WTC11 (cell line): Measurements from ENCODE around the gene RNF181. TPM values are rescaled to one million over a fixed set of nuclear protein-coding genes. Genes with fewer than 3 reads are reported as not detected.

Experiments
- ATAC-seq: fragments of 200-7000 bp; cut with Tn5 transposase; 2 replicates; pipeline ENCODE4 v1.10.0; 2021; ENCODE audit warnings: mild to moderate bottlenecking, moderate library complexity
- CTCF ChIA-PET: fragments of 300-600 bp; sonication (Branson Sonifier 250); formaldehyde crosslinking; loops from one replicate; lab custom pipeline; 2021; ENCODE audit warnings: antibody characterized with exemption; lab: Charles Lee
- POLR2A ChIA-PET: fragments of 350-600 bp; sonication (Branson Sonifier 250); formaldehyde crosslinking; loops from one replicate; lab custom pipeline; 2021; ENCODE audit warnings: antibody characterized with exemption; lab: Charles Lee
- DNase-seq: peaks from one replicate; pipeline ENCODE4 v3.0.0; 2021; ENCODE audit warnings: low spot score
- H3K27ac Mint-ChIP-seq: 2 replicates; pipeline ENCODE4 v1.8.0; 2021; ENCODE audit warnings: mixed read lengths
- H3K27me3 Mint-ChIP-seq: 2 replicates; pipeline ENCODE4 v1.8.0; 2021; ENCODE audit warnings: low read depth, mild to moderate bottlenecking, moderate library complexity, mixed read lengths
- H3K36me3 Mint-ChIP-seq: 2 replicates; pipeline ENCODE4 v1.8.0; 2021; ENCODE audit warnings: mixed read lengths
- H3K4me1 Mint-ChIP-seq: 2 replicates; pipeline ENCODE4 v1.8.0; 2022; ENCODE audit warnings: mixed read lengths
- H3K4me3 Mint-ChIP-seq: 2 replicates; pipeline ENCODE4 v1.8.0; 2021; ENCODE audit warnings: mild to moderate bottlenecking, moderate library complexity, mixed read lengths
- H3K9me3 Mint-ChIP-seq: 2 replicates; pipeline ENCODE4 v1.8.0; 2021; ENCODE audit warnings: mixed read lengths
- AR ChIP-seq: fragments of 250-450 bp; sonication (Bioruptor Pico); IDR thresholded peaks from 2 replicates; pipeline ENCODE4 v1.9.0; 2021; ENCODE audit warnings: mild to moderate bottlenecking
- ESRRA ChIP-seq: sonication (generic); formaldehyde crosslinking; IDR thresholded peaks from 2 replicates; pipeline ENCODE4 v1.8.1; 2022; ENCODE audit warnings: mild to moderate bottlenecking, missing genetic modification reagents, borderline replicate concordance
- ETV6 ChIP-seq: sonication (generic); formaldehyde crosslinking; IDR thresholded peaks from 2 replicates; pipeline ENCODE4 v1.8.1; 2022; ENCODE audit warnings: mild to moderate bottlenecking, missing genetic modification reagents
- FOXK1 ChIP-seq: sonication (generic); formaldehyde crosslinking; IDR thresholded peaks from 2 replicates; pipeline ENCODE4 v1.8.0; 2022; ENCODE audit warnings: mild to moderate bottlenecking, moderate library complexity, missing genetic modification reagents
- FOXP1 ChIP-seq: sonication (generic); formaldehyde crosslinking; IDR thresholded peaks from 2 replicates; pipeline ENCODE4 v1.8.0; 2022; ENCODE audit warnings: missing genetic modification reagents, mild to moderate bottlenecking, moderate library complexity, borderline replicate concordance
- GTF2I ChIP-seq: fragments of 250-450 bp; sonication (Bioruptor Pico); conservative IDR thresholded peaks from 2 replicates; pipeline ENCODE4 v1.4.0; 2021; ENCODE audit warnings: mild to moderate bottlenecking
- HMGA2 ChIP-seq: fragments of 250-450 bp; sonication (Bioruptor Pico); IDR thresholded peaks from 2 replicates; pipeline ENCODE4 v1.4.0; 2021; ENCODE audit warnings: mild to moderate bottlenecking, moderate library complexity
- HMGXB4 ChIP-seq: sonication (generic); formaldehyde crosslinking; IDR thresholded peaks from 2 replicates; pipeline ENCODE4 v1.8.1; 2023; ENCODE audit warnings: mild to moderate bottlenecking, moderate library complexity, missing genetic modification reagents
- IRF1 ChIP-seq: sonication (generic); formaldehyde crosslinking; IDR thresholded peaks from 2 replicates; pipeline ENCODE4 v1.8.0; 2023; ENCODE audit warnings: missing genetic modification reagents
- JAZF1 ChIP-seq: fragments of 250-450 bp; sonication (Bioruptor Pico); IDR thresholded peaks from 2 replicates; pipeline ENCODE4 v1.9.0; 2021; ENCODE audit warnings: moderate library complexity, mild to moderate bottlenecking, inconsistent platforms
- MAX ChIP-seq: sonication (generic); formaldehyde crosslinking; IDR thresholded peaks from 2 replicates; pipeline ENCODE4 v1.8.0; 2022; ENCODE audit warnings: mild to moderate bottlenecking, missing genetic modification reagents
- MXD4 ChIP-seq: fragments of 250-450 bp; sonication (Bioruptor Pico); IDR thresholded peaks from 2 replicates; pipeline ENCODE4 v1.8.0; 2021; ENCODE audit warnings: mild to moderate bottlenecking, moderate library complexity, borderline replicate concordance
- NFE2L1 ChIP-seq: sonication (generic); formaldehyde crosslinking; IDR thresholded peaks from 2 replicates; pipeline ENCODE4 v1.8.1; 2023; ENCODE audit warnings: missing genetic modification reagents
- NR2C2 ChIP-seq: sonication (generic); formaldehyde crosslinking; IDR thresholded peaks from 2 replicates; pipeline ENCODE4 v1.8.0; 2022; ENCODE audit warnings: mild to moderate bottlenecking, missing genetic modification reagents
- OVOL2 ChIP-seq: fragments of 250-450 bp; sonication (Bioruptor Pico); IDR thresholded peaks from 2 replicates; pipeline ENCODE4 v1.9.0; 2021; ENCODE audit warnings: mild to moderate bottlenecking, borderline replicate concordance
- PRDM15 ChIP-seq: sonication (generic); formaldehyde crosslinking; IDR thresholded peaks from 2 replicates; pipeline ENCODE4 v1.8.0; 2022; ENCODE audit warnings: missing genetic modification reagents
- SP1 ChIP-seq: sonication (generic); formaldehyde crosslinking; conservative IDR thresholded peaks from 2 replicates; pipeline ENCODE4 v1.8.1; 2022; ENCODE audit warnings: missing genetic modification reagents
- USF2 ChIP-seq: sonication (generic); formaldehyde crosslinking; IDR thresholded peaks from 2 replicates; pipeline ENCODE4 v1.8.1; 2023; ENCODE audit warnings: mild to moderate bottlenecking, missing genetic modification reagents, moderate library complexity
- ZNF263 ChIP-seq: sonication (generic); formaldehyde crosslinking; IDR thresholded peaks from 2 replicates; pipeline ENCODE4 v1.8.1; 2022; ENCODE audit warnings: low read depth, mild to moderate bottlenecking, moderate library complexity, missing genetic modification reagents
- ZNF512 ChIP-seq: sonication (generic); formaldehyde crosslinking; IDR thresholded peaks from 2 replicates; pipeline ENCODE4 v1.8.1; 2022; ENCODE audit warnings: missing genetic modification reagents, borderline replicate concordance
- total RNA-seq: library from RNA; stranded (reverse); gene quantifications from 3 replicates; pipeline ENCODE4 v1.2.3, GENCODE V29; 2021

Gene RNF181
- total RNA-seq, 1 experiment from 2014 or later, result 95.4 TPM

- TF ChIP-seq PRDM15 (CRISPR knock-in tag) (no peak), HMGA2 (CRISPR knock-in tag) (no peak), HMGXB4 (CRISPR knock-in tag) (no peak), MAX (CRISPR knock-in tag) (no peak), AR (CRISPR knock-in tag) (no peak), MXD4 (no peak), ZNF263 (no peak)
These were observed 42.4 kb upstream of the RNF181 start (continued) for GRCh38 chr2:85553184-85553583.

GRCh38 chr2:85554980-85555612 lies 40.4 kb upstream of the RNF181 start:
- no peaks in the 10 kb centered on the region for H3K9me3 Mint-ChIP-seq
- TF ChIP-seq AR (CRISPR knock-in tag), result no peak
- no peak for TF ChIP-seq FOXP1
- no peak for TF ChIP-seq OVOL2 (CRISPR knock-in tag)
- no peak for TF ChIP-seq ZNF512
- TF ChIP-seq GTF2I (CRISPR knock-in tag), result no peak
- no peak for TF ChIP-seq FOXK1
- no peak for TF ChIP-seq JAZF1 (CRISPR knock-in tag)
- no peak for TF ChIP-seq NFE2L1
- TF ChIP-seq ESRRA (CRISPR knock-in tag), result no peak
- no peak for TF ChIP-seq IRF1 (CRISPR knock-in tag)
- no peak for TF ChIP-seq NR2C2
- no peak for TF ChIP-seq SP1 (CRISPR knock-in tag)
- no peak for TF ChIP-seq USF2 (CRISPR knock-in tag)
- TF ChIP-seq ETV6 (CRISPR knock-in tag), result no peak

More at GRCh38 chr2:85554980-85555612, 40.4 kb upstream of the RNF181 start:
- no peak for DNase-seq
- no peak overlapping the region for H3K4me3 Mint-ChIP-seq
- CTCF ChIA-PET, result no interaction called here
- peaks cover 1% of the 10 kb centered on the region; the same call in 1 of the 2 replicates for H3K4me1 Mint-ChIP-seq
- no peak overlapping the region for H3K27ac Mint-ChIP-seq
- no peaks in the 10 kb centered on the region for H3K27me3 Mint-ChIP-seq
- ATAC-seq, result no peak
- H3K36me3 Mint-ChIP-seq, result peaks cover 43% of the 10 kb centered on the region
- POLR2A ChIA-PET, result interaction anchor here (0.8 kb wide), 1 partner anchor 9 kb away, joined by 4 read pairs; no protein-coding TSS in a partner anchor
